Activated effector memory CD4-positive, alpha-beta T cell treated with Interleukin-2 at 50 U/mL for 16 hours (primary cell): ENCODE data around the gene TLL2.

Experiments
- DNase-seq: peaks from one replicate; pipeline ENCODE4 v3.0.0-alpha.2; 2020

Gene TLL2

GRCh38 chr10:96317067-96317833 is 196.5 kb downstream of the TLL2 start:
- DNase-seq: no peak
